GM23338 (cell line): Measurements from ENCODE around the gene CHD1.

Experiments used
- CTCF ChIP-seq, 2 experiments: fragments of 200-600 bp in 1 of 2; sonication (generic) in 1 of 2; conservative IDR thresholded peaks; 2 replicates each; pipeline versions ENCODE4 v1.5.1 to v1.6.1; 2016 to 2017; ENCODE audit warnings: antibody characterized with exemption in 2 of 2, low read depth in 2 of 2, mild to moderate bottlenecking in 2 of 2, moderate library complexity in 1 of 2
- EZH2 ChIP-seq: fragments of 200-600 bp; sonication (generic); IDR thresholded peaks from one replicate; pipeline ENCODE4 v1.8.0; 2017; ENCODE audit warnings: antibody characterized with exemption, mild to moderate bottlenecking, low read depth; ENCODE audit not compliant: unreplicated experiment
- POLR2AphosphoS5 ChIP-seq: IDR thresholded peaks from 2 replicates; pipeline ENCODE4 v1.6.1; 2016; ENCODE audit warnings: antibody characterized with exemption, low read depth
- ZNF114 ChIP-seq: fragments of 250-450 bp; sonication (Bioruptor Pico); IDR thresholded peaks from 2 replicates; pipeline ENCODE4 v1.5.0; 2020; ENCODE audit warnings: mild to moderate bottlenecking, moderate library complexity

GRCh38 chr5:98941131-98941883 lies 12.5 kb upstream of the CHD1 start:
- no peak for TF ChIP-seq CTCF (conservative IDR thresholded peaks at IDR 0.05; ENCODE audit: low read depth in 2 of 2)
- no peak for TF ChIP-seq EZH2
- no peak for TF ChIP-seq ZNF114
- no peak for TF ChIP-seq POLR2AphosphoS5
